Endothelial cell of umbilical vein (primary cell): Measurements from ENCODE around the gene TRMT2A. TPM values are rescaled to one million over a fixed set of nuclear protein-coding genes. Genes with fewer than 3 reads are reported as not detected.

Experiments used
- BruUV-seq: library from RNA; stranded (reverse); fragments of 400-500 nt; replicated peaks from 2 replicates; lab custom pipeline; 2021; lab: Mats Ljungman, UMichigan
- CTCF ChIA-PET: fragments of 300-600, 350-600 bp; sonication (Branson Sonifier 250); formaldehyde crosslinking; loops from one replicate; lab custom pipeline; 2021; ENCODE audit warnings: antibody characterized with exemption, inconsistent platforms; lab: Charles Lee
- POLR2A ChIA-PET: fragments of 300-600, 350-600 bp; sonication (Branson Sonifier 250); formaldehyde crosslinking; loops from one replicate; lab custom pipeline; 2021; ENCODE audit warnings: antibody characterized with exemption, inconsistent platforms; lab: Charles Lee
- DNase-seq: peaks from one replicate; pipeline ENCODE4 v3.0.0-alpha.2; 2011; ENCODE audit warnings: low read depth, low spot score
- FAIRE-seq: peaks from 2 replicates; lab custom pipeline; 2011; peaks lifted over from hg19 to GRCh38; lab: Jason Lieb, UNC
- H2AFZ ChIP-seq: 2 replicates; pipeline ENCODE4 v1.6.0; 2012; ENCODE audit warnings: low read depth, low read length, control low read depth, inconsistent platforms
- H3K27ac ChIP-seq: 2 replicates; pipeline ENCODE4 v1.5.1; 2011; ENCODE audit warnings: low read depth, mild to moderate bottlenecking, control low read depth, low read length, moderate library complexity; ENCODE audit not compliant: insufficient read depth
- H3K27me3 ChIP-seq, 2 experiments: 2 replicates each; pipeline versions ENCODE4 v1.6.0 to v1.6.1; 2011; ENCODE audit warnings: low read length in 2 of 2, mixed read lengths in 1 of 2; ENCODE audit not compliant: control insufficient read depth in 2 of 2, insufficient read depth in 2 of 2
- H3K36me3 ChIP-seq, 2 experiments: 2 replicates in 1 of 2; 3 replicates in 1 of 2; pipeline ENCODE4 v1.5.1; 2011; ENCODE audit warnings: low read length in 2 of 2, mild to moderate bottlenecking in 1 of 2, moderate library complexity in 1 of 2; ENCODE audit not compliant: control insufficient read depth in 2 of 2, insufficient read depth in 2 of 2; ENCODE audit errors: extremely low read depth in 1 of 2
- H3K4me1 ChIP-seq: 3 replicates; pipeline ENCODE4 v1.5.1; 2011; ENCODE audit warnings: mild to moderate bottlenecking, low read length; ENCODE audit not compliant: control insufficient read depth, insufficient read depth; ENCODE audit errors: extremely low read depth
- H3K4me2 ChIP-seq: 2 replicates; pipeline ENCODE4 v1.6.1; 2011; ENCODE audit warnings: low read length, control low read depth, mixed read lengths; ENCODE audit not compliant: insufficient read depth
- H3K4me3 ChIP-seq, 3 experiments: fragments of 200-600 bp in 1 of 3; sonication (generic), shearing (Covaris generic) in 1 of 3; replicated peaks in 1 of 3; 2 replicates each; pipeline ENCODE4 v1.5.1; 2011 to 2016; ENCODE audit warnings: control low read depth in 3 of 3, low read length in 3 of 3, mild to moderate bottlenecking in 2 of 3, inconsistent platforms in 1 of 3, low read depth in 1 of 3, moderate library complexity in 1 of 3; ENCODE audit not compliant: insufficient read depth in 1 of 3
- H3K79me2 ChIP-seq: 2 replicates; pipeline ENCODE4 v1.6.0; 2012; ENCODE audit warnings: low read length, inconsistent platforms; ENCODE audit not compliant: control insufficient read depth, insufficient read depth
- H3K9ac ChIP-seq: replicated peaks from 2 replicates; pipeline ENCODE3; 2011; ENCODE audit warnings: low read length, control low read depth; ENCODE audit not compliant: insufficient read depth; ENCODE audit errors: extremely low read depth
- H3K9me1 ChIP-seq: replicated peaks from 3 replicates; pipeline ENCODE4 v1.6.0; 2011; ENCODE audit warnings: mild to moderate bottlenecking, low read length; ENCODE audit not compliant: control insufficient read depth, insufficient read depth; ENCODE audit errors: extremely low read depth
- H3K9me3 ChIP-seq: replicated peaks from 2 replicates; pipeline ENCODE4 v1.5.1; 2012; ENCODE audit warnings: low read length, inconsistent platforms; ENCODE audit not compliant: control insufficient read depth, insufficient read depth
- H4K20me1 ChIP-seq: replicated peaks from 2 replicates; pipeline ENCODE3; 2011; ENCODE audit warnings: mild to moderate bottlenecking, low read length; ENCODE audit not compliant: control insufficient read depth, insufficient read depth; ENCODE audit errors: extremely low read depth
- CTCF ChIP-seq, 2 donors: IDR thresholded peaks; 1 replicate in 1 of 2; 2 replicates in 1 of 2; pipeline ENCODE4 v1.5.1; 2011; ENCODE audit warnings: low read length in 2 of 2, mild to moderate bottlenecking in 2 of 2, moderate library complexity in 2 of 2, control low read depth in 1 of 2, inconsistent platforms in 1 of 2, low read depth in 1 of 2; ENCODE audit not compliant: insufficient read depth in 1 of 2; ENCODE audit errors: extremely low read depth in 1 of 2
- EZH2 ChIP-seq: IDR thresholded peaks from 2 replicates; pipeline ENCODE4 v1.6.1; 2012; ENCODE audit warnings: borderline replicate concordance, low read depth, mild to moderate bottlenecking, moderate library complexity, low read length, inconsistent platforms; ENCODE audit not compliant: severe bottlenecking
- FOS ChIP-seq: IDR thresholded peaks from 2 replicates; pipeline ENCODE4 v1.6.1; 2011; ENCODE audit warnings: mild to moderate bottlenecking, low read length, moderate library complexity, borderline replicate concordance; ENCODE audit not compliant: insufficient read depth
- GATA2 ChIP-seq: IDR thresholded peaks from 2 replicates; pipeline ENCODE4 v1.7.0; 2011; ENCODE audit warnings: low read depth, mild to moderate bottlenecking, moderate library complexity, mixed read lengths, low read length; ENCODE audit not compliant: insufficient read length, insufficient read depth
- JUN ChIP-seq: IDR thresholded peaks from 2 replicates; pipeline ENCODE4 v1.6.1; 2011; ENCODE audit warnings: borderline replicate concordance, low read depth; ENCODE audit not compliant: insufficient read length, insufficient read depth
- MAX ChIP-seq: IDR thresholded peaks from 2 replicates; pipeline ENCODE4 v1.6.1; 2011; ENCODE audit not compliant: insufficient read depth, insufficient read length
- MYC ChIP-seq: IDR thresholded peaks from one replicate; pipeline ENCODE4 v1.6.1; 2011; ENCODE audit warnings: mild to moderate bottlenecking, low read depth, low read length
- POLR2A ChIP-seq: IDR thresholded peaks from 2 replicates; pipeline ENCODE4 v1.6.1; 2012; ENCODE audit warnings: low read depth, mild to moderate bottlenecking, control low read depth, low read length
- POLR2AphosphoS5 ChIP-seq: IDR thresholded peaks from 2 replicates; pipeline ENCODE4 v1.6.1; 2012; ENCODE audit warnings: low read depth, mild to moderate bottlenecking, control low read depth, low read length, moderate library complexity; ENCODE audit not compliant: insufficient read depth
- dilution Hi-C: fragments of 300-500 bp; cut with MboI; formaldehyde crosslinking; loops from one replicate; pipeline ENCODE4 v1.15.0; 2019; ENCODE audit warnings: low sequenced_read_pairs; ENCODE audit not compliant: extremely low pct_ligation_motif_present
- intact Hi-C: fragments of 100-400 bp; cut with micrococcal nuclease; formaldehyde crosslinking; loops from one replicate; pipeline ENCODE4 v1.10.0; 2022
- polyA plus RNA-seq, 4 experiments: library from polyadenylated mRNA; depleted of rRNA in 3 of 4; stranded (reverse) in 3 of 4; unstranded in 1 of 4; fragments of >200 nt; gene quantifications; 2 replicates each; pipeline versions ENCODE4 v1.2.1 to v1.2.3, GENCODE V29; 2011 to 2012; ENCODE audit warnings: missing spikeins in 1 of 4
- total RNA-seq: library from RNA; stranded (reverse); gene quantifications from 2 replicates; pipeline ENCODE4 v1.2.3, GENCODE V29; 2021

The TRMT2A gene
- total and polyA plus RNA-seq, 2 donors (not counting 3 experiments of a cell fraction or from before 2014, with no cell fraction given) = 51.2 to 61.9 TPM

- no peaks in the 10 kb centered on the region for H3K9me1 ChIP-seq
- no peak overlapping the region for H3K9ac ChIP-seq
- FAIRE-seq (no peak), DNase-seq (no peak)
- no peak overlapping the region for H3K4me2 ChIP-seq
- H3K27ac ChIP-seq = no peak overlapping the region
- BruUV-seq = no TSS peak
- H4K20me1 ChIP-seq = no peaks in the 10 kb centered on the region
- H3K4me1 ChIP-seq = peaks cover 5% of the 10 kb centered on the region
- CTCF ChIA-PET = interaction anchor here (1.9 to 3.2 kb wide), 2 partner anchors 80 to 112 kb away, joined by 7 to 24 read pairs; no protein-coding TSS in a partner anchor
- no peak overlapping the region for H3K4me3 ChIP-seq
- no peaks in the 10 kb centered on the region for H3K27me3 ChIP-seq
- no peaks in the 10 kb centered on the region for H3K79me2 ChIP-seq
- TF ChIP-seq FOS (no peak), GATA2 (no peak), POLR2AphosphoS5 (no peak), MYC (no peak), POLR2A (no peak), EZH2 (no peak), MAX (no peak), CTCF (IDR thresholded peaks at IDR 0.05; ENCODE audit: extremely low read depth in 1 of 2, insufficient read depth in 1 of 2, low read depth in 1 of 2, low read length in 2 of 2) (no peak), JUN (no peak)
- dilution Hi-C loops (no loop called here), intact Hi-C loops (loop anchor here (5.0 kb wide), 2 partner anchors 49 to 299 kb away; no protein-coding TSS in a partner anchor)
- no peaks in the 10 kb centered on the region for H3K9me3 ChIP-seq
- POLR2A ChIA-PET = no interaction called here
- no peaks in the 10 kb centered on the region for H3K36me3 ChIP-seq
- H2AFZ ChIP-seq = no peak overlapping the region
Measured at GRCh38 chr22:20158391-20159036, 41.5 kb upstream of the TRMT2A start.
